ENCODE results near the gene TMEM192. TPM values are rescaled to one million over a fixed set of nuclear protein-coding genes. Genes with fewer than 3 reads are reported as not detected.
"Not testable (repeated sequence)": the region's sequence is repeated elsewhere in the genome, so short reads cannot be mapped to it uniquely, and the experiment has no call there.

Gene TMEM192
- 8.1 TPM for polyA plus RNA-seq (2013, experiment 1 of 2; ENCODE audit: insufficient read length)
- 7.9 TPM for polyA plus RNA-seq (2013, experiment 2 of 2; ENCODE audit: insufficient read length)

GRCh38 chr4:165112368-165113121, at the start of gene TMEM192:
Gene TMEM192 (minus strand): TSS chr4:165112860. CDS start chr4:165112773, 87 bp downstream.
- peak; percentile 86 for DNase-seq

DNA sequence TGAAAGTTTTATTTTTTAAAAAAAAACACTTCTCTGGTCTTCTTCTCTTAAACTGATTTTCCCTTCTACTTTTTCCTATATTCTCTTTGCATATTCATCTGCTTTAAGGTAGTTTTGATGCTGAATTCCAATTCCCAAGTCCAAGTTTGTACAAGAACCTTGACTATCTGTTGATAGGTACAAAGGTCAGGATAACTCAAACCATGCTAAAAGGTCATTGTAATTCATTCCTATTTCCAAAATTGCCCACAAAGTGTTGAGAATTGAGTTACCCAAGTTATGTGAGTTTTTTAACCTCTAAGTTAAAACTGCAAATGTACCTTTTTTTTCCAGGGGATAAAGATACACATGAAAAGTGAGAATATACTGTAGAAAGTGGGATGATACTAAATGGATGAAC, 46.1 kb upstream of the TMEM192 start:
- DNase-seq, result no peak

- no peak for DNase-seq
Observed at GRCh38 chr4:165156906-165157305, 44.2 kb upstream of the TMEM192 start.

GRCh38 chr4:165154482-165154881, 41.8 kb upstream of the TMEM192 start:
- no peak for DNase-seq

DNA sequence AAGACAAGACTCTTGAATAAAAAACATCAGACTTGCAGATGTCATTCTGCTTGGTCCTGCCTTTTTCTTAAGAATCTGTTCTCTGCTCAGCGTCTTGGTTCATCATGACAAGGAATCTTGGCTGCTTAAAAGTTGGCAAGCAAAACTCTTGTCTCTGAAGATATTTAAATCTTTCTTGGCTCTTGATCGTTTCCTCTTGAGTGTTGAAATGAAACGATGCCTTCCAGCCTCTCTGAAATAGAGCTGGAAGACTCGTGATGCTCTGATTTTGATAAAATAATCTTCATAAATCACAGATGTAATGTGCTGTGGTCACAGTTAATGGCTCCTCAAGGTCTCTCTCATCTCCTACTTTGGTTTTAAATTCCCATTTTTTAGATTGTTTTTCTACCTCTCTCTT, 39.9 kb upstream of the TMEM192 start:
- DNase-seq, result peak; percentile 2

GRCh38 chr4:165151734-165152133, 39.1 kb upstream of the TMEM192 start:
- peak; percentile 1 for DNase-seq

DNA sequence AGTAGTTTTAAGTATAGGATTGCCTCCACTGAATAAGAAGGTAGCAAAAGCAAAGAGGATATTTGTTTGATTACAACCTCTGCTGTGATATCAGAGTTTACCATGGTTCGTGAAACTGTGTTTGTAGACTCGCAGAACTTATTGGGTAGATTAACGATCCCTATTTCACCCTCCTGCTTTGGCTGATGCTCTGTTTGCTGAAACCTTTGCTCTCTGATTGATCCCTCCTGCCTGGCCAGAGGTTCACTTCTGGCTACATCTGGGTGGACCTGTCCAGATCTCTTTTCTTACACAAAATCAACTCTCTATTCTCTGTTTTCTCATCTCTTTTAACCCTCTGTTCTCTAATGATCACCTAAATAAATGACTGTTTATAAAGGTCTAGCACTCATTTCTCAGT, 37.9 kb upstream of the TMEM192 start:
- DNase-seq, result no peak

GRCh38 chr4:165138843-165139242, 26.2 kb upstream of the TMEM192 start:
- DNase-seq, result no peak

- DNase-seq, result no peak
Observed at GRCh38 chr4:165137205-165137604, 24.5 kb upstream of the TMEM192 start.

GRCh38 chr4:165136529-165136928, 23.9 kb upstream of the TMEM192 start:
- no peak for DNase-seq

DNA sequence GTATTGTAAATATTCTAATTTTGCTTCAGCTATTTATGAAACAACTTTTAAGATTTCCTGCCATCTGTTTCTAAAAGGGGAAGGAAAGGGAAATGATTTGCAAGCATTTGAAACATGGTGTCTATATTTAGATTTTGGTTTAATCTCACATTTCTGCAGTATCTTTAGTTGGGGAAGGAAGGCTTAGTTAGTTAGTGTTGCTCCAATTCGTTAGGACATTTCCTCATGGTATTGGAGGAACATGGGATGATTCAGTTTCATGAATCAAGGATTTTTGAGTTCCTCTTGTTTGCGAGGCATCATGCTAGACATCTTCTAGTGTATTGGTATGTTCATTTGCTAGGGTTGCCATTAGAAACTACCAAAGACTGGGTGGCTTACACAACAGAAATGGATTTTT, 20.5 kb upstream of the TMEM192 start:
- no peak for DNase-seq

- DNase-seq, result peak; percentile 61
Observed at GRCh38 chr4:165131247-165131832, 18.7 kb upstream of the TMEM192 start.

DNA sequence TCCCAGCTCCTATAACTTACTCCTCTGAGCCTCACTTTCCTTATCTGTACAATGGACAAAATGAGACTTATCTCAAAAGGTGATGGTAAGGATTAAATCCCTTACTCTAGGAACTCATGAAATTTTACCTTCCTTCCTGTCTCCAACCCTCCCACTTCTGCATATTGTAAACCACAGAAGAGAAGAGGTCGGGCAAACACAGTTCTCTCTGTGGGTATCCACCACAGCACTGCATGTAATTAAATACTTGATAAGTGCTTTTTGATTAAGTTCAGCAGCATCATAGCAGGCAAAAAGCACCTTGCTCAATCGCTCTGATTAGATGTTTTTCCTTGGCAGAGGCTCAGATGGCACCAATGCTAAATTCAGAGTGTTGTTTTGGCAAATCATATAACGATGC, 17.3 kb upstream of the TMEM192 start:
- no peak for DNase-seq

DNA sequence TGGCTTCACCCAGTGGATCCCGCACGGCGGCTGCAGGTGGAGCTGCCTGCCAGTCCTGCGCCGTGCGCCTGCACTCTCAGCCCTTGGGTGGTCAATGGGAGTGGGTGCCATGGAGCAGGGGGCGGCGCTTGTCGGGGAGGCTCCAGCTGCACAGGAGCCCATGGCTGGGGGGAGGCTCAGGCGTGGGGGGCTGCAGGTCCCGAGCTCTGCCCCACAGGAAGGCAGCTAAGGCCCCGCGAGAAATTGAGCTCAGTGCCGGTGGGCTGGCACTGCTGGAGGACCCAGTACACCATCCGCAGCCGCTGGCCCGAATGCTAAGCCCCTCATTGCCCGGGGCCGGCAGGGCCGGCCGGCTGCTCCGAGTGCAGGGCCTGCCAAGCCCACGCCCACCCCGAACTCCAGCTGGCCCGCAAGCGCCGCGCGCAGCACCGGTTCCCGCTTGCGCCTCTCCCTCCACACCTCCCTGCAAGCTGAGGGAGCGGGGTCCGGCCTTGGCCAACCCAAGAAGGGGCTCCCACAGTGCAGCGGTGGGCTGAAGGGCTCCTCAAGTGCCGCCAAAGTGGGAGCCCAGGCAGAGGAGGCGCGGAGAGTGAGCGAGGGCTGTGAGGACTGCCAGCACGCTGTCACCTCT, 13.3 kb upstream of the TMEM192 start:
- DNase-seq, result not testable (repeated sequence)

DNA sequence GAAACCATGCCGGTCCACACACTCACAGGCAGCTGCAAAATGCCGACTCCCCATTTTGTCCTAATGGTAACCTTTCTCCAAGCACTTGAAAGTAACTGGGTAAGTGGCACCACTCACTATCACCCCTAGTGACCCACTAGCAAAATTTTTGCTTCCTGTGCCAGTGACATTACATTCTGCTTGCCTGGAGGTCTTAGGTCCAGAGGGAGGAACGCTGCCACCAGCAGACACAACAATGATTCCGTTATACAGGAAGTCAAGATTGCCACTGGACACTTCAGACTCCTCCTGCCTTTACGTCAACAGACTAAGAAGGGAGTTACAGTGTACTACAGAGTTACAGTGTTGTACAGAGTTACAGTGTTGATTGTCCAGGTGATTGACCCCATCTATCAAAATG, 11.8 kb upstream of the TMEM192 start:
- no peak for DNase-seq

DNA sequence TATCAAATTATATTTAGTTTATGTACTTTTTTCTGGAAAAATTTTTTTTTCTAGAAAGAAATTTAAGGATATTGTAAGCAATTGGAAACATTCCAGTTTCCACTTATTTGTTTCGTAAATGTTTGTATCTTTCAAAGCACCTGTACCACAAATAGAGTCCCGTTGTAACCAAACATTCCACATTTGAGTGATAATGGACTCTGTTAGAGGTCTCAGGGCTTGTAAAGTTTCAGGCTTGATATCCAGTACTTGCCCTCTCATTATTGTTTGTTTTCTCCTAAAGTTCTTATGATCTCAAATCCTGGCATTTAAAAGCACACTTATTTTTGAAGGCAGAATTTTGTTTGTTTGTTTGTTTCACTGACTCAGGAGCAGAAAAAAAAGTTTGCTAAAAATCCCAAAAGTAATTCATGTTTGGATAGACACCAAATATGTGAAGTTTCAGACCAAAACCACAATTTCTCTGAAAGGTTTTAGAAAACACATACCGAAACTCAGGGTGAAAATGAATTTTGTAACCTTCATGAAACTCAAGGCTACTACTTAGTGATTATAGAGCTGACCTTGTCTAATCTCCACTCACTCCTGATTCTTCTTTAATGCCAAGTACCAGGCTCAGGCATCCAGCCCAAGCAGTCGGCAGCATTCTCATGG, 5.7 kb upstream of the TMEM192 start:
- no peak for DNase-seq

GRCh38 chr4:165115301-165115700, 2.6 kb upstream of the TMEM192 start:
- DNase-seq, result no peak

DNA sequence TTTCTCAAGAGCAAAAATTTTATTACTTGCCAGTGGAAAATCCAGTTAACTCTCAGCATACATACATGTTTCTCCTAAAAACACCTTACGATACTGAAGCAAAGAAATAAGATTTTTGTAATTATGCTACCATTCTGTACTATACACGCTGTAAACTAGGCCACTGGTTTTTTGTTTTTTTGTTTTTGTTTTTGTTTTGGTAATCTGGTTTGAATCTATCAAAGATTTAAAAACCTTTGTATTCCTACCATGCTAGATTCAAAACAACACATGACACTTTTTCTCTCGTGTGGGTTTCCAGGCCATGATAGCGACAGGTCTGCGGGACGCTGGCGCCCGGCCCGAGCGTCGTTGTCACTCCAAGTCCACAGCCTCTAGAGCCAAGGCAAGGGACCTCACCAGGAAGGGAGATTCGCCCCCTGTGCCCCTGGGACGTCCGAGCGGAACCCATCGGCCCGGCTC, 723 bp downstream of the TMEM192 start:
- no peak for DNase-seq

- no peak for DNase-seq
Observed at GRCh38 chr4:165106518-165106917, 6.1 kb downstream of the TMEM192 start.

- no peak for DNase-seq
Observed at GRCh38 chr4:165101641-165102040, 11.0 kb downstream of the TMEM192 start.

GRCh38 chr4:165096776-165097175, 15.9 kb downstream of the TMEM192 start:
- peak; percentile 27 for DNase-seq

DNA sequence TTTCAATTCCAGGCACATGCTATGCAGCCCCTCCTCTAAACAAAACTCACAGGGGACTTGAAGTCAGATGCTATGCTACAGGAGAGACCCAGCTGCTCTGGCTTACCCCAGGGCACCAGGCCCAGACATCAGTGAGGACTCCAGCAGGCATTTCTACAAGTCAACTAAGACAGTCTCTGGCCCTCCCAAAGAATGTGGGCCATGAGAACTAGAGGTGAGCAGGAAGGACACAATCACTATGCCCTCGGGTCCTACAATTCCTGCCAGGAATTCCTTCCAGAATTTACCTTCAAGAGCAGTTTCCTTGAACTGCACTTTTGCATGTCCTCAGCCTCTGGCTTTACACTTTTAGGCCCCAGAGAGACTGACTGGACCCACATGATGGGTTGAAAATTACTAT, 17.4 kb downstream of the TMEM192 start:
- DNase-seq, result no peak

GRCh38 chr4:165094873-165095272, 17.8 kb downstream of the TMEM192 start:
- no peak for DNase-seq

Data from fibroblast of skin of scalp (primary cell).